HG03135 (cell line): ENCODE results near the gene ATOH8.

Experiments used
- ATAC-seq: cut with Tn5 transposase; IDR thresholded peaks from one replicate; pipeline ENCODE4 v1.9.1; 2021; ENCODE audit warnings: mild to moderate bottlenecking, moderate library complexity; ENCODE audit not compliant: unreplicated experiment

Gene ATOH8

GRCh38 chr2:85767803-85768665 is 14.2 kb downstream of the ATOH8 start:
- ATAC-seq: no peak

GRCh38 chr2:85768713-85769112 is 14.9 kb downstream of the ATOH8 start:
- ATAC-seq: no peak

GRCh38 chr2:85769236-85769982 is 15.6 kb downstream of the ATOH8 start:
- ATAC-seq: no peak

- ATAC-seq: no peak
Observed at GRCh38 chr2:85769983-85770362, 16.2 kb downstream of the ATOH8 start.

GRCh38 chr2:85770369-85770768 is 16.6 kb downstream of the ATOH8 start:
- ATAC-seq: no peak

- no peak for ATAC-seq
Observed at GRCh38 chr2:85770786-85771409, 17.1 kb downstream of the ATOH8 start.

- ATAC-seq: no peak
Observed at GRCh38 chr2:85771486-85771885, 17.7 kb downstream of the ATOH8 start.

- no peak for ATAC-seq
Observed at GRCh38 chr2:85772019-85772745, 18.4 kb downstream of the ATOH8 start.

- ATAC-seq: no peak
Observed at GRCh38 chr2:85772841-85773491, 19.2 kb downstream of the ATOH8 start.

- no peak for ATAC-seq
Observed at GRCh38 chr2:85773692-85774091, 19.9 kb downstream of the ATOH8 start.

GRCh38 chr2:85774126-85774978 is 20.6 kb downstream of the ATOH8 start:
- no peak for ATAC-seq

GRCh38 chr2:85775406-85776381 is 21.9 kb downstream of the ATOH8 start:
- no peak for ATAC-seq

- ATAC-seq: no peak
Observed at GRCh38 chr2:85776672-85777071, 22.9 kb downstream of the ATOH8 start.

GRCh38 chr2:85777441-85777861 is 23.7 kb downstream of the ATOH8 start:
- no peak for ATAC-seq

GRCh38 chr2:85778646-85779379 is 25.0 kb downstream of the ATOH8 start:
- ATAC-seq: no peak

- no peak for ATAC-seq
Observed at GRCh38 chr2:85779641-85780315, 26.0 kb downstream of the ATOH8 start.

GRCh38 chr2:85780316-85781012 is 26.7 kb downstream of the ATOH8 start:
- ATAC-seq: no peak
